Measurements from ENCODE around the gene AKR1E2. TPM values are rescaled to one million over a fixed set of nuclear protein-coding genes. Genes with fewer than 3 reads are reported as not detected.

AKR1E2 gene
- total and polyA plus RNA-seq, 2 donors (not counting 3 experiments of a cell fraction or from before 2014, with no cell fraction given): 4.0 to 8.2 TPM

DNA sequence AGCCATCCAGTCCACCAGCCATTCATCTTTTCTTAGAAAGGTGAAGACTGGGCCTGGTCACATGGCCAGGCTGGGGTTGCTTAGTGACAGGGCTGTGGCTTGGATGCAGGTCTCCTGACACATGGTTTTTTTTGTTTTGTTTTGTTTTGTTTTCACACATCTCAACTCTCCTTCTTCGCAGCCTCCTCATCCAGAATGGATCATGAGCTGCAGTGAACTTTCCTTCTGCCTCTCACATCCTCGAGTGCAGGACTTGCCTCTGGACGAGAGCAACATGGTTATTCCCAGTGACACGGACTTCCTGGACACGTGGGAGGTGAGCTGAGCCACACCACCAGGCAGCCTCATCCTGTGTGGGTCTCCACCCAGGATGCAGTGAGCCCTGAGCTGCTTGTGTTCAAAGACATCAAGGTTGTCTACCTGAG, 9.5 kb downstream of the AKR1E2 start:
- TF ChIP-seq MYC (IDR thresholded peaks at IDR 0.05; ENCODE audit: low read depth, low read length): no peak
- POLR2A ChIA-PET: no interaction called here
- Histone ChIP-seq H3K27me3 (ENCODE audit: control insufficient read depth in 2 of 2, insufficient read depth in 2 of 2, low read length in 2 of 2) (no peaks in the 10 kb centered on the region), H3K79me2 (ENCODE audit: control insufficient read depth, insufficient read depth, low read length) (no peaks in the 10 kb centered on the region), H3K36me3 (ENCODE audit: control insufficient read depth in 2 of 2, extremely low read depth in 1 of 2, insufficient read depth in 2 of 2, low read length in 2 of 2) (peaks cover 0 to 12% of the 10 kb centered on the region in 2 experiments), H3K9me1 (replicated peaks; ENCODE audit: control insufficient read depth, extremely low read depth, insufficient read depth, low read length) (no peaks in the 10 kb centered on the region), H3K4me2 (ENCODE audit: insufficient read depth, low read length) (no peak overlapping the region), H3K4me1 (ENCODE audit: control insufficient read depth, extremely low read depth, insufficient read depth, low read length) (no peaks in the 10 kb centered on the region), H4K20me1 (replicated peaks; ENCODE audit: control insufficient read depth, extremely low read depth, insufficient read depth, low read length) (no peaks in the 10 kb centered on the region), H2AFZ (ENCODE audit: low read depth, low read length) (no peak overlapping the region), H3K9me3 (replicated peaks; ENCODE audit: control insufficient read depth, insufficient read depth, low read length) (no peaks in the 10 kb centered on the region), H3K4me3 (replicated peaks in 1 of 3; ENCODE audit: insufficient read depth in 1 of 3, low read depth in 1 of 3, low read length in 3 of 3) (no peak overlapping the region), H3K9ac (replicated peaks; ENCODE audit: extremely low read depth, insufficient read depth, low read length) (no peak overlapping the region), H3K27ac (ENCODE audit: insufficient read depth, low read depth, low read length) (no peak overlapping the region)
- DNase-seq (ENCODE audit: low read depth, low spot score) (no peak), FAIRE-seq (no peak)
- intact Hi-C loops (cut with micrococcal nuclease): no loop called here
- dilution Hi-C loops (cut with MboI; ENCODE audit: extremely low pct_ligation_motif_present, low sequenced_read_pairs): no loop called here
- no TSS peak for BruUV-seq (replicated peaks)
- CTCF ChIA-PET: interaction anchor here (0.6 to 1.4 kb wide), 2 partner anchors 14 to 794 kb away, joined by 3 to 6 read pairs; no protein-coding TSS in a partner anchor

- Histone ChIP-seq H3K27ac (ENCODE audit: insufficient read depth, low read depth, low read length) (no peak overlapping the region), H3K9me3 (replicated peaks; ENCODE audit: control insufficient read depth, insufficient read depth, low read length) (no peaks in the 10 kb centered on the region), H3K4me3 (replicated peaks in 1 of 3; ENCODE audit: insufficient read depth in 1 of 3, low read depth in 1 of 3, low read length in 3 of 3) (no peak overlapping the region), H3K4me1 (ENCODE audit: control insufficient read depth, extremely low read depth, insufficient read depth, low read length) (no peaks in the 10 kb centered on the region), H3K4me2 (ENCODE audit: insufficient read depth, low read length) (no peak overlapping the region), H2AFZ (ENCODE audit: low read depth, low read length) (no peak overlapping the region), H3K9ac (replicated peaks; ENCODE audit: extremely low read depth, insufficient read depth, low read length) (no peak overlapping the region), H4K20me1 (replicated peaks; ENCODE audit: control insufficient read depth, extremely low read depth, insufficient read depth, low read length) (no peaks in the 10 kb centered on the region), H3K36me3 (ENCODE audit: control insufficient read depth in 2 of 2, extremely low read depth in 1 of 2, insufficient read depth in 2 of 2, low read length in 2 of 2) (peaks cover 0 to 12% of the 10 kb centered on the region in 2 experiments), H3K79me2 (ENCODE audit: control insufficient read depth, insufficient read depth, low read length) (no peaks in the 10 kb centered on the region), H3K27me3 (ENCODE audit: control insufficient read depth in 2 of 2, insufficient read depth in 2 of 2, low read length in 2 of 2) (no peaks in the 10 kb centered on the region), H3K9me1 (replicated peaks; ENCODE audit: control insufficient read depth, extremely low read depth, insufficient read depth, low read length) (no peaks in the 10 kb centered on the region)
- intact Hi-C loops (cut with micrococcal nuclease) (no loop called here), dilution Hi-C loops (cut with MboI; ENCODE audit: extremely low pct_ligation_motif_present, low sequenced_read_pairs) (no loop called here)
- ChIA-PET CTCF (interaction anchor here (1.4 to 3.7 kb wide), 2 partner anchors 13 to 21 kb away, joined by 6 to 19 read pairs; no protein-coding TSS in a partner anchor), POLR2A (no interaction called here)
- FAIRE-seq (no peak), DNase-seq (ENCODE audit: low read depth, low spot score) (no peak)
- no peak for TF ChIP-seq FOS (IDR thresholded peaks at IDR 0.05; ENCODE audit: borderline replicate concordance, insufficient read depth, low read length)
- no peak for TF ChIP-seq CTCF (IDR thresholded peaks at IDR 0.05; ENCODE audit: extremely low read depth in 1 of 2, insufficient read depth in 1 of 2, low read depth in 1 of 2, low read length in 2 of 2)
- no peak for TF ChIP-seq JUN (IDR thresholded peaks at IDR 0.05; ENCODE audit: borderline replicate concordance, insufficient read depth, insufficient read length, low read depth)
- no peak for TF ChIP-seq GATA2 (IDR thresholded peaks at IDR 0.05; ENCODE audit: insufficient read depth, insufficient read length, low read depth, low read length)
- no peak for TF ChIP-seq POLR2AphosphoS5 (IDR thresholded peaks at IDR 0.05; ENCODE audit: insufficient read depth, low read depth, low read length)
- TF ChIP-seq POLR2A (IDR thresholded peaks at IDR 0.05; ENCODE audit: low read depth, low read length): no peak
- TF ChIP-seq EZH2 (IDR thresholded peaks at IDR 0.05; ENCODE audit: borderline replicate concordance, low read depth, low read length, severe bottlenecking): no peak
- no peak for TF ChIP-seq MYC (IDR thresholded peaks at IDR 0.05; ENCODE audit: low read depth, low read length)
- TF ChIP-seq MAX (IDR thresholded peaks at IDR 0.05; ENCODE audit: insufficient read depth, insufficient read length): no peak
- no TSS peak for BruUV-seq (replicated peaks)
Measured at GRCh38 chr10:4836416-4836969, 10.5 kb downstream of the AKR1E2 start.
